HT-29 (cell line): ENCODE data around the gene FIBCD1. TPM values are rescaled to one million over a fixed set of nuclear protein-coding genes. Genes with fewer than 3 reads are reported as not detected.
"Not testable (repeated sequence)": the region's sequence is repeated elsewhere in the genome, so short reads cannot be mapped to it uniquely, and the experiment has no call there.

Experiments
- DNase-seq: peaks from one replicate; pipeline ENCODE4 v3.0.0-alpha.2; 2015; ENCODE audit warnings: low spot score
- total RNA-seq: library from RNA; depleted of rRNA; stranded (reverse); fragments of >200 nt; shearing (Covaris generic); gene quantifications from 2 replicates; pipeline ENCODE4 v1.2.3, GENCODE V29; 2014

The FIBCD1 gene
- total RNA-seq, 1 experiment from 2014 or later = 0.03 TPM

- DNase-seq = no peak
These were observed 15.2 kb downstream of the FIBCD1 start for GRCh38 chr9:130923611-130924447.

DNA sequence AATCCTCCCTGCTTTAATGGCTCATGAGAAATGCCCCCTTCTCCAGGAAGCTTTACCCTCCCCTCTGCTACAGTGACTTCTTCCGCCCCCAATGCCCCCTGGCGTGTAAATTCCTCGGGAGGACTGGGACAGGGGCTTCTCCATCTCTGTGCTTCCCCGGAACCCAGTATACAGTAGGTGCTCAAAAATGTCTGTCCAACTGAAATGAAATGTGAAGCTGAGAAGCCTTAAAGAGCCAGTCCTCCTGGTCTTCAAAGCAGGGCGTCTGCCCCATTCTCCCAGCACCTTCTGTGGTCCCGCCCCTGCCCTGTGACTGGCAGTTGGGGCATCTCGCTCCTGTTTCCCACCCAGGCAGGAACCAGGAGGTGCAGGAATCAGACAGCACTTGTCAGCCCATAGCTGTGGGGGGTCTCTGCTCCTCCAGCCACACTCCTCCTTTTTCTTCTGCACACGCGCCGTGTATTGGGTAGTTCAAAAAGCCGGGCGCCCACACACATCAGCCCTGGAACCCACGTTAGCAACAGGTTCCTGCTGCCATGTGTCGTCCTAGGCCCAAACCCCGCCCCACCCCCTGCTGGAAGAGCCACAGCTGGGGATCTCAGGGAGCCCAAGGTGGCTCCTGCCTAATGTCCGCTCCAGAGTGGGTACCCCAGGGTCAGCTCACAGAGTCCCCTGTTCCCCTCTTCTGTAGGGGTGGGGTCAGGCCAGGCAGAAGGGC is 16.0 kb downstream of the FIBCD1 start:
- DNase-seq = no peak

- DNase-seq = no peak
These were observed 16.8 kb downstream of the FIBCD1 start for GRCh38 chr9:130921989-130922892.

DNA sequence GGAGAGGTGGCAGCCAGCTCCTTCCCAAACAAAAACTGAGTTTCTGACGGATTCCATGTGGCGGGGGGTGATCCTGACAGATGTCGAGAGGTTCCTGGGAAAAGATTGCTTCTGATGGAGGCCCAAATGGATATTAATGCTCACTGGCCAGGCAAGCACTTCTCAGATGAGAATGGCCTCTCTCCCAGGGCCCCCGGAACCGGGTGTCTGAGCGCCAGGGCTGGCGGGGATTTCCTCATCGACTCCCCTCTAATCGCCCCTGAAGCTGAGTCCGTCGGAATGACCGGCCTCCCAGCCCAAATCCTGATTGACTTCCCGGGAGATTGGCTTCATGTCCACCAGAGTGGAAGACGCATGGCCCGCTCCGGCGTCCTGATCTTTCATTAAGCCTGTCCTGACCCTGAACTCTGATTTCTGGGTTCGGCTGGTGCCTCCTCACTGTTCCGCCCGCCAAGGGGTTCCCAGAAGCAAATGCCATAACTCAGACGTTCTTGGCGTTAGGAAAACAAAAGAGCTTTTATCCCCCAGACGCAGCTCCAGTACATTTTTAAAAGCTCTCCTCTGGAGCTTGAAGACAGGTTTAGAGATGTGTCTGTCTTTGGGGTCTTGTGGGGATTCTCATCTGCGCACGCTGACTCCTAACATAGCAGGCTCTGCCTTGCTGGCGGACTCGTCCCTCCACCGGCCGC is 17.6 kb downstream of the FIBCD1 start:
- DNase-seq = no peak

DNA sequence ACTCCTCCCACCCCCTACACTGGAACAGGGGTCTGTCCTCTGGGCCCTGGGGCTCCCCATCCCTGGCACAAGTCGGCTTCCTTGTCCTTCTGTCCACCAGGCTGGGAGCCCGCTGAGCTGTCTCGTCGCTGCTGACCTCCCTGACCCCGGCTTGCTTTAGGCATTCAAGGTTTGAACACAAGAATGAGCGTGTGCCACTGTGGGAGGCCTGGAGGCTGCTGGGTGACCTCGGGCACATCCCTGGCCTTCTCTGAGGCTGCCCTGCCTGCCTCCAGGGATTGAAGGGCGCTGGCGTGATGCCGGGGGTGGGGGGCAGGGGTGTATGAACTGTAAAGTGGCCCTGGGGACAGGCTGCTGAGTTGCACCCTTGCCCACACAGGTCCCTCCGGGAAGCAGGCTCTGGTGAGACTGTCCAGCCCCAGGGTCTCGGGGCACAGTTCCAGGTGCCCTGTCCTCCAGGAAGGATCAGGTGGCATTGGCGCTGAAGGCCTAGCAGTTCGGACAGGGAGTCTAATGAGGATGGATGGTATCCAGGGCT is 18.2 kb downstream of the FIBCD1 start:
- no peak for DNase-seq

- no peak for DNase-seq
These were observed 18.8 kb downstream of the FIBCD1 start for GRCh38 chr9:130920233-130920632.

DNA sequence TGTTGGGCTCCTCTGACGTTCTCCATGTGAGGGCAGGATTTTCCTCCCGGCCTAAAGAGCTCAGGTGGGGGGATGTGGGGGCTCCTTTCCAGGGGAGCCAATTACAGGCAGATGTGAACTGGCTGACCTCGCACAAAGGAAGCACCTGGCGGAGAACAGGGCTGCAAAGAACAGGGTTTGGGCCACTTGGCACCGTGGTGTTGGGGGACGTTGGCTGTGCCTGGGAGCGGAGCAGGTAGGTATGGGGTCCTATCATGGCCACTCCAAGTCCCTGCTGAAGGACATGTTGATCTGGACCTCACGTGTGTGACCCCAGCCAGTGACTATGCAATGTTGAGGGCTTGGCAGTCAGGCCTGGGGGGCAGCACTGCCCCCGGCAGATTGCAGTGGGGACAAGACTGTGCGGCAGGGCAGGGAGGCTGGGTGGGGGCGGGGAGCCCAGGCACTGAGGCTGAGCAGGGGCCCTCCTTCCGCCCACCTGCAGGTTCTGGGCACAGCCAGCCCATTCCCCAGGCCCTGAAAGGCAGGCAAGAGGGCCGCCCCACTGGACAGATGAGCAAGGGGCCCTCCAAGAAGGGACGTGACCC is 19.4 kb downstream of the FIBCD1 start:
- DNase-seq = no peak

DNA sequence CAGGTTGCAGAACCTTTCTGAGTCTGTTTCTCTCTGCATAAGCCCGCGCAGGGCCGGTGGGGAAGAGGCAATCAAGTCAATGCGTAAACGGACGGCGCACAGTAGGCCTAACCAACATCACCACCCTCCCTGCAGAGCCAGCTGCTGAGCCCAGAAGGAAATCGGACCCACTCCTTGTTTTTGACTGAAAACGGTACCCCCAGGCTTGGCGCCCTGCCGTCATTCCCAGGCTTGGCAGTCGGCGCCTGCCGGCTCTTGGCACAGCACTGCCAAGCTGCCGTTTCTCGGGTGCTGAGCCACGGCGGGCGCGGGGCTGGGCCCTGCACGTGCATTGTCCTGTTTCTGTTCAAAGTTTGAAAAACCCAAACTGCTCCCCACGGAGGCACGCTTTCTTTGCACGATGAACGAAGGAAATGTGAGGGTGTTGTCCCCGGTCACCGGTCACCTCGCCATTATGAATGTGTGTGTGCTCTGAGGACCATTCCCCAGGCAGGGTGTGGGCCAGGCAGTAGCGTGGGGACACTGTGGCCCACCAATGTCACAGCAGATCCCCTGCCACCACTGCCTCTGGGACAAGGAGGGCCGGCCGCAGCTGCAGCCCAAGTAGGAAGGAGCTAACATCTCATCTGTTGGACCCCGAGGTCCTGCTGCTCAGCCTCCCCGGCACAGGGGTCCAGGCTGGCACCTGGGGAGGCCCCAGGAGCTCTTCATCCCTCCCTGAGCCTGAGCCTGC is 20.1 kb downstream of the FIBCD1 start:
- DNase-seq = no peak

- no peak for DNase-seq
These were observed 20.8 kb downstream of the FIBCD1 start for GRCh38 chr9:130918101-130918825.

DNA sequence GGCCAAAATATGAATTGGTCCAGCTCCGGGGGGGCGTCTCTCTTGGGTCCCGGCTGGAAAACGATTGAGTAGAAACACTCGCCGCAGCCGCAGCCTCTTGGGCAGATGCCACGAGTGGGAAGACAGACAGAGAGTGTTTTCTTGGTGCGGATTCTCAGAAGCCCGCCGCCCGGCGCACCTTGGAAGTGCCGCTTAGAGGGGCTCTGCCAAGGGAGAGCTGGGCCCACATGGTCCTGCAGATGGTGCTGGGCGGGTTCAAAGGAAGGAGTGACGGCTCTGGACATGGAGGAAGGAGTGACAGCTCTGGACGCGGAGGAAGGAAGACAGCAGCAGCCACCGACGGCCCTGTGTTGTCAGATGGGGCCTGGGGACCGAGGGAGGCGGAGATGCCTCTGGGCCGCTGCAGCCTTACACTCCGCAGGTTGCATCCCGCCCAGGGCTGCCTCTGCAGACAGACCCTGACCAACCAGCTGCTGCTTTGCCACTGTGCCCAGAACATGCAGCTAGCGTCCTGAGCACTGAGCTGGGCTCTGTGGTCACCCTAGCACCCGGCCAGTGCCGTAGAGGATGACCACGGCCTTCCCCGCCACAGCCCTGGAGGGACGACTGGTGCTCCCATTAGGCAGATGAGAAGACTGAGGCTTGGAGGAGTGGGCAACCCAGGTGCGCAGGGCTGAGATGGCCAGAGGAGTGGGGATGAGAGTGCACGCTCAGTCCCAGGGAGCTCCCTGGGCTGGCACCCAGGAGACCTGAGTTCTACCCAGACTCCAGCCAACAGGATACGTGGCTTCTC is 21.7 kb downstream of the FIBCD1 start:
- no peak for DNase-seq

DNA sequence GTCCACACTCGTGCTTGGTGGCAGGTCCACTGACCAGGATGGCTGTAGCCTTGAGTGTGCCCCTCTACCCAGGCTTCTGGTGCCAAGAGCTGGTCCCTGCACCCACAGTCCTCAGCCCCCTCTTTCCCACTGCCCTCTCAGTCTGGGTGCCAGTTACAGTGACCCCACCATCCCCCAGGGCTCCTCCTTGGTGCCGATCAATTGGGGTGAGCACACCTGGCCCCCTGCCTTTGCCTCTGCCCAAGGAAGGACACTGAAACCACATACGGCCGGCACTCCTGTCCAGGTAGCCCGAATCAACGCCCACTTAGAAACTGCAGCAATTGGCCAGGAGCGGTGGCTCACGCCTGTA is 24.0 kb downstream of the FIBCD1 start:
- no peak for DNase-seq

DNA sequence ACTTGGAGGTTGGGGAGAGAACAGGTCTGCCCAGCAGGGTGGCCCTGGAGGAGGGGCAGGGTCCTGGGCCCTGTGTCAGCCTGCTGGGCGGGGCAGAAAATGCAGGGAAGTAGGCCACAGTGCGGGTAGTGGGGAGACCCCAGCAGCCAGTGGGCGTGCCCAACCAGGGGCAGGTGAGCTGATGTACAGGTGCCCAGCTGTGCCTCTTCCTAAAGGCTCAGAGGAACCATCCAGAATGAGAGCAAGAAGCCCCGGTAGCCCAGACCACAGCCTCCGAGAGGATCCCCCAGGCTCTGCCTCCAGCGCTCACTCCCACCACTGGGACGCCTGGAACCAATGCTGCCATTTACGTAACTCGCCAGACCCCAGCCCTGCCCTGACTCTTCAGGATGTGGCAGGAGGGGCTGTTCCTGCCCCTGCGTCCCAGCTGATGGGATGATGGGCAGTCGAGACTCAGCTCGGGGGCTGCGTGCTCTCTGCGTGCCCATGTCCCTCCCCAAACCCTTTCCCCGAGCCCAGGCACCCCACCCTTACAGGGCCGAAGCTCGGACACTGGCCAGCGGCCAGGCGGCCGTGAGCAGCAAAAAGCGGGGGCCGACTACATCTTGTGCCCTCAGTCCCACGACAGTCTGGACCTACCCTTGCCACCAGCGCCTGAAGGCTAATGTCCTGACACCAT is 24.5 kb downstream of the FIBCD1 start:
- DNase-seq = no peak

- DNase-seq = no peak
These were observed 25.2 kb downstream of the FIBCD1 start for GRCh38 chr9:130913599-130914416.

DNA sequence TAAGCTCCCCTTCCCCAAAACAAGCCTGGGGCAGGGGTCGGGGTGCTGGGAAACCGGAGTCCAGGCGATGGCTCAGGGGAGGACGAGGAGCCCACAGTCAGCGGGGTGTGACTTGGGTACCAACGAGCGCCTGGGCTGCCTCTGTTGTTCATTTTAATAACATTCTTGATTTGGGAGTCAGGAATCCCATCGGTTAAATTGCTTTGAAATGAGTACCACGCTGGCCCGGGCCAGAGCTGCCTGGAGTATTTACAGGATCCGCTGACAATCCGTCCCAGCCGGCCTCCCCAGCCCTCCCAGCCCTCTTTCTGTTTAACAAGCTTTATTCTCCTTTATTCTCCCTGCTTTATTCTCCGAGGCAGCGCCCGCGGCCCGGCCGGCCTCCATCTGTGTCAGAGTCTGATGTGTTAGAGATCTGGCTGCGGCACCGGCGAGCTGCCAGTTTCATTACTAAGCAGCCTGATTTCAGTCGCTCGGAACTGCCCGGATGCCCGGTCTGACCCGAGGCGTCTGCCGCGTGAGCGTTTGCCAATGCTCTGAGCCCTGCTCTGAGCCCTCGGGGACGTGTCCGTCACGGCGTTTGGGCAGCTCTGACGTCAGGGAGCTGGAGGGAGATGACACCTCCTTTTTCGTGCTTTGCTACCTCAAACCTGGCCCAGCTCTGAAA is 26.0 kb downstream of the FIBCD1 start:
- no peak for DNase-seq

DNA sequence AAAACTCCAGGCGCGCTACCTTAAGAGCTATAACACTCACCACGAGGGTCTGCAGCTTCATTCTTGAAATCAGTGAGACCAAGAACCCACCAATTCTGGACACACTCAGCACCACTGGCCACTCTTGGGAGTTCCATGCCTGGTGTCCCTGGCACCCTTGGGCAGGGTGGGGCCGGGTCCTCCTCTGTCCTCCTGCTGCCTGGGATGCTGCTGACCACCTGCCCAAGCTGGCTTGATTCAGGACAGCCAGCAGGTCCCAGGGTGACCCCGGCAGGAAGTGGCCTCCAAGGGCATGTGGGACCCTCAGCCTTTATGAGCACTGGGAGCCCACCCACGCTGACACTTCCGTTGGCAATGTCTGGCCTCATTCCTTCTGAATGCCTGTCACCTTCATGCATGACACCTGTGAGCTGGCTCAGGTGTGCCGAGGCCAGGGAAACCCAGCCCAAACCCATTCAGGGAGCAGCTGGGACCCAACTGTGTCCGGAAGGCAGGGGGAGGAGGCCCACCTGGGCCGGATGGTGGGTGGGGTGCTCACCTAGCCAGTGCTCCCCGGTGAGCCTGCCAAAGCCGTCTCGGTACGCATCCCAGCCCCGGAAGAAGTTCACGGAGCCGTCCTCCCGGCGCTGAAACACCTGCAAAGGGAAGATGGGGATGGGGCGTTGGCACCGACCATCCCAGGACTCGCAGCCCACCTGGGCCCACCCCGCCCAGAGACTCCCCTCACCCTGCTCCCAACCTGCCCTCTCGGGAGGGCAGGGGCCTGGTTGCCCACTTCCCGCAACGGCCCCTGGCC is 27.6 kb downstream of the FIBCD1 start:
- DNase-seq = no peak

- DNase-seq = not testable (repeated sequence)
These were observed 28.4 kb downstream of the FIBCD1 start for GRCh38 chr9:130910670-130911069.
